B cell (primary cell): ENCODE measurements around the gene SWI5. TPM values are rescaled to one million over a fixed set of nuclear protein-coding genes. Genes with fewer than 3 reads are reported as not detected.

ENCODE experiments used
- ATAC-seq: fragments of 200-7000 bp; cut with Tn5 transposase; one replicate; pipeline ENCODE4 v1.10.0; 2021; ENCODE audit warnings: low read depth, mild to moderate bottlenecking, moderate number of reproducible peaks, moderate library complexity
- CTCF ChIA-PET: fragments of 350-600 bp; sonication (Branson Sonifier 250); formaldehyde crosslinking; loops from one replicate; lab custom pipeline; 2021; ENCODE audit warnings: antibody characterized with exemption, inconsistent platforms; lab: Charles Lee
- POLR2A ChIA-PET: fragments of 350-600 bp; sonication (Branson Sonifier 250); formaldehyde crosslinking; loops from one replicate; lab custom pipeline; 2021; ENCODE audit warnings: antibody characterized with exemption; lab: Charles Lee
- DNase-seq: peaks from one replicate; pipeline ENCODE4 v3.0.0; 2013
- H2AFZ ChIP-seq: 2 replicates; pipeline ENCODE4 v1.6.1; 2012; ENCODE audit warnings: mild to moderate bottlenecking, low read depth, low read length; ENCODE audit not compliant: insufficient read depth, poor library complexity, severe bottlenecking
- H3K27ac ChIP-seq, 2 donors: 1 replicate in 1 of 2; 2 replicates in 1 of 2; pipeline ENCODE4 v1.5.1; 2012 to 2013; ENCODE audit warnings: low read length in 2 of 2, mild to moderate bottlenecking in 2 of 2, moderate library complexity in 1 of 2
- H3K27me3 ChIP-seq, 4 experiments: fragments of 200-600 bp in 1 of 4; sonication (generic) in 1 of 4; replicated peaks in 1 of 4; 1 replicate in 2 of 4; 2 replicates in 2 of 4; pipeline versions ENCODE4 v1.6.1 to v1.7.0; 2013 to 2016; ENCODE audit warnings: low read length in 3 of 4, mild to moderate bottlenecking in 2 of 4, mixed read lengths in 1 of 4, moderate library complexity in 1 of 4; ENCODE audit not compliant: insufficient read depth in 4 of 4, control insufficient read depth in 3 of 4; ENCODE audit errors: control extremely low read depth in 1 of 4
- H3K36me3 ChIP-seq, 2 experiments: replicated peaks in 1 of 2; 1 replicate in 1 of 2; 2 replicates in 1 of 2; pipeline versions ENCODE4 v1.6.1 to v1.7.1; 2013; ENCODE audit warnings: low read length in 1 of 2; ENCODE audit not compliant: insufficient read depth in 2 of 2, control insufficient read depth in 1 of 2; ENCODE audit errors: control extremely low read depth in 1 of 2, extremely low read depth in 1 of 2
- H3K4me1 ChIP-seq, 2 donors: fragments of 200-600 bp in 1 of 2; sonication (generic) in 1 of 2; 1 replicate in 1 of 2; 2 replicates in 1 of 2; pipeline versions ENCODE4 v1.5.1 to v1.6.1; 2013 to 2017; ENCODE audit warnings: low read length in 2 of 2; ENCODE audit not compliant: control insufficient read depth in 2 of 2, insufficient read depth in 2 of 2
- H3K4me2 ChIP-seq: replicated peaks from 2 replicates; pipeline ENCODE3; 2012; ENCODE audit warnings: mild to moderate bottlenecking, low read depth, low read length; ENCODE audit not compliant: poor library complexity, severe bottlenecking
- H3K4me3 ChIP-seq, 5 experiments: fragments of 200-600 bp in 1 of 5; sonication (generic) in 1 of 5; 1 replicate in 3 of 5; 2 replicates in 2 of 5; pipeline versions ENCODE4 v1.5.1 to v1.7.0; 2011 to 2016; ENCODE audit warnings: low read length in 4 of 5, mild to moderate bottlenecking in 4 of 5, low read depth in 2 of 5, control low read depth in 1 of 5, moderate library complexity in 1 of 5; ENCODE audit not compliant: insufficient read depth in 1 of 5; ENCODE audit errors: control extremely low read depth in 1 of 5, extremely low read depth in 1 of 5
- H3K79me2 ChIP-seq: fragments of 200-600 bp; sonication (generic); one replicate; pipeline ENCODE4 v1.6.0; 2016; ENCODE audit warnings: low read length; ENCODE audit not compliant: control insufficient read depth, insufficient read depth
- H3K9ac ChIP-seq: fragments of 200-600 bp; sonication (generic); 2 replicates; pipeline ENCODE4 v1.6.1; 2017; ENCODE audit warnings: mild to moderate bottlenecking, low read length, moderate library complexity
- H3K9me3 ChIP-seq, 3 donors: one replicate each; pipeline versions ENCODE4 v1.6.1 to v1.7.1; 2013; ENCODE audit warnings: low read length in 2 of 3; ENCODE audit not compliant: control insufficient read depth in 2 of 3, insufficient read depth in 1 of 3; ENCODE audit errors: control extremely low read depth in 1 of 3
- H4K20me1 ChIP-seq: 2 replicates; pipeline ENCODE4 v1.6.0; 2012; ENCODE audit warnings: mild to moderate bottlenecking, low read length; ENCODE audit not compliant: insufficient read depth, control insufficient read depth, poor library complexity, severe bottlenecking
- H3K27ac Mint-ChIP-seq: one replicate; pipeline ENCODE4 v1.8.0; 2021; ENCODE audit warnings: mixed read lengths
- H3K27me3 Mint-ChIP-seq: one replicate; pipeline ENCODE4 v1.8.0; 2021; ENCODE audit warnings: mixed read lengths
- H3K4me1 Mint-ChIP-seq: one replicate; pipeline ENCODE4 v1.8.0; 2021; ENCODE audit warnings: mixed read lengths
- H3K4me3 Mint-ChIP-seq: one replicate; pipeline ENCODE4 v1.8.0; 2021; ENCODE audit warnings: mixed read lengths
- H3K9me3 Mint-ChIP-seq: one replicate; pipeline ENCODE4 v1.8.0; 2022; ENCODE audit warnings: mixed read lengths; ENCODE audit not compliant: insufficient read depth
- CTCF ChIP-seq: fragments of 200-600 bp; IDR thresholded peaks from one replicate; pipeline ENCODE4 v1.8.0; 2022; ENCODE audit warnings: antibody characterized with exemption, mild to moderate bottlenecking
- EZH2 ChIP-seq: IDR thresholded peaks from 2 replicates; pipeline ENCODE4 v1.6.1; 2012; ENCODE audit warnings: borderline replicate concordance, low read depth, mild to moderate bottlenecking, moderate library complexity, low read length; ENCODE audit not compliant: insufficient read depth, poor library complexity, severe bottlenecking
- WGBS: methylation state at CpG from one replicate; pipeline ENCODE4 v1.1.5; 2013; ENCODE audit warnings: missing lambda C conversion rate; ENCODE audit not compliant: insufficient coverage; 5-methylcytosine and 5-hydroxymethylcytosine counted together
- intact Hi-C: fragments of 100-400 bp; cut with micrococcal nuclease; formaldehyde crosslinking; loops from one replicate; pipeline ENCODE4 v1.10.0; 2022
- polyA plus RNA-seq: library from polyadenylated mRNA; depleted of rRNA; stranded (reverse); fragments of >200 nt; gene quantifications from 2 replicates; pipeline ENCODE4 v1.2.3, GENCODE V29; 2012
- total RNA-seq, 2 donors: library from RNA; stranded (reverse); fragments of 120-200 nt in 1 of 2; gene quantifications; 1 replicate in 1 of 2; 2 replicates in 1 of 2; pipeline versions ENCODE4 v1.2.3 to v1.2.4, GENCODE V29; 2013 to 2022

SWI5 gene
- total and polyA plus RNA-seq, 2 donors (not counting 1 experiment from before 2014, with no cell fraction given) = 8.6 to 23.3 TPM

DNA sequence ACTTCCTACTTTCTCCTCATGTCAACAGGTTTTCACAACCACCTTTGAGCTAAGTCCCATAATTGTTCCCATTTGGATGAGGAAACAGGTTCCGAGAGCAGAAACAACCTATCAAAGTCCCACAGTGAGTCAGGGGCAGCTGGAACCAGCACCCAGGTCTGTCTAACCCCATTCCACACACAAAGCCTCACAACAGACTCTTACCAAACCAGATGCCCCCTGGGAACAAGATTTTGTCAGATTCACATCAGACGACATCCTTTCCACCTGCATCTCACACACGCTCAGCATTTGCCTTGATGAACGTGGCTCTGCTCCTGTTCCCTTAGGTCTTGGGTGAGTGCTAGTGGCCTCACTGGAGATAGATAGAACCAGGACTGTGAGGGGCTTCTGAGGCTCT, 17.0 kb downstream of the SWI5 start:
- Histone ChIP-seq H3K9me3 (no peaks in the 10 kb centered on the region), H3K4me1 (no peaks in the 10 kb centered on the region), H3K4me3 (no peak overlapping the region), H3K4me2 (no peak overlapping the region), H3K27me3 (no peaks in the 10 kb centered on the region), H2AFZ (no peak overlapping the region), H3K79me2 (no peaks in the 10 kb centered on the region), H3K36me3 (peaks cover 0 to 6% of the 10 kb centered on the region in 2 experiments), H3K9ac (no peak overlapping the region), H3K27ac (no peak overlapping the region), H4K20me1 (no peaks in the 10 kb centered on the region)
- Mint-ChIP-seq H3K4me1 (no peaks in the 10 kb centered on the region), H3K9me3 (no peaks in the 10 kb centered on the region), H3K27ac (no peak overlapping the region), H3K27me3 (no peaks in the 10 kb centered on the region), H3K4me3 (no peak overlapping the region)
- ChIA-PET POLR2A (no interaction called here), CTCF (interaction anchor here (1.2 kb wide), 1 partner anchor 64 kb away, joined by 3 read pairs; no protein-coding TSS in a partner anchor)
- no peak for TF ChIP-seq EZH2
- TF ChIP-seq CTCF = no peak
- ATAC-seq = no peak
- WGBS = 40% methylated on average over 3 of the region's 4 CpGs
- intact Hi-C loops = loop anchor here (10.0 kb wide), 1 partner anchor 122 kb away; no protein-coding TSS in a partner anchor
- DNase-seq = no peak

DNA sequence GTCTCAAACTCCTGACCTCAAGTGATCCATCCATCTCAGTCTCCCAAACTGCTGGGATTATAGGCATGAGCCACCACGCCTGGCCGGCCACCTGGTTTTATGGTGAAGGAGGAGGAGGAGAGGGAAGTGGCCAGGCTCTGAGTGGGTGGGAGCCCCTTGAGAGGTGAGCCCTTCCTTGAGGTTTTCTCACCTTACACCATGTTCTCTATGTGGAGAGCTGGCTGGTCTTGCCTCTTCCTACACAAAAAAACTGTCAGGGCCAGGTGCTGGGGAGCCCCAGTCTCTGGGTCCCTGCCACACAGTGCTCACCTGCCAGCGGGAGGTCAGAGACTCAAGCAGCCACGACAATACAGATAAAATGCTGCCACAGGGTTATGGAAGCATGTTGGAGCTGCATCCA, 18.1 kb downstream of the SWI5 start:
- POLR2A ChIA-PET = no interaction called here
- H3K36me3 ChIP-seq = peaks cover 0 to under 1% of the 10 kb centered on the region in 2 experiments
- no peak overlapping the region for H3K9ac ChIP-seq
- H4K20me1 ChIP-seq = no peaks in the 10 kb centered on the region
- ATAC-seq (no peak), DNase-seq (no peak)
- no peaks in the 10 kb centered on the region for H3K9me3 Mint-ChIP-seq
- CTCF ChIA-PET = interaction anchor here (1.3 to 1.5 kb wide), 2 partner anchors 61 to 77 kb away, joined by 3 to 4 read pairs; partner anchors contain the start of gene URM1
- H3K4me3 Mint-ChIP-seq = no peak overlapping the region
- no peak overlapping the region for H3K27ac ChIP-seq
- no peak overlapping the region for H3K4me3 ChIP-seq
- no peaks in the 10 kb centered on the region for H3K9me3 ChIP-seq
- H3K79me2 ChIP-seq = no peaks in the 10 kb centered on the region
- H3K4me1 Mint-ChIP-seq = no peaks in the 10 kb centered on the region
- no peaks in the 10 kb centered on the region for H3K27me3 Mint-ChIP-seq
- no peaks in the 10 kb centered on the region for H3K4me1 ChIP-seq
- intact Hi-C loops = loop anchor here (10.0 kb wide), 1 partner anchor 121 kb away; no protein-coding TSS in a partner anchor
- no peak overlapping the region for H3K27ac Mint-ChIP-seq
- TF ChIP-seq EZH2 (no peak), CTCF (no peak)
- no peak overlapping the region for H3K4me2 ChIP-seq
- H3K27me3 ChIP-seq = no peaks in the 10 kb centered on the region
- H2AFZ ChIP-seq = no peak overlapping the region
- WGBS = 100% methylated on average over 2 of the region's 4 CpGs
